Gastrocnemius medialis (tissue), 4 donors: ENCODE results near the gene ZNF3.

Source experiments
- CTCF ChIP-seq, 5 experiments: fragments of 450-650 bp in 3 of 5; fragments of 200-600 bp in 2 of 5; sonication (generic) in 2 of 5; IDR thresholded peaks in 4 of 5; conservative IDR thresholded peaks in 1 of 5; 1 replicate in 4 of 5; 2 replicates in 1 of 5; pipeline ENCODE4 v1.5.1; 2016 to 2019; ENCODE audit warnings: antibody characterized with exemption in 5 of 5, mild to moderate bottlenecking in 3 of 5, moderate library complexity in 3 of 5
- POLR2A ChIP-seq, 2 donors: fragments of 450-650 bp; IDR thresholded peaks; one replicate each; pipeline ENCODE4 v1.6.1; 2017; ENCODE audit warnings: antibody characterized with exemption in 2 of 2, mild to moderate bottlenecking in 2 of 2, moderate library complexity in 2 of 2

GRCh38 chr7:100081535-100082102, at the start of gene ZNF3:
- TF ChIP-seq CTCF (IDR thresholded peaks at IDR 0.05 in 4 of 5, conservative IDR thresholded peaks at IDR 0.05 in 1 of 5) = peak; percentile 93 to 98 (median 94)
- TF ChIP-seq POLR2A (IDR thresholded peaks at IDR 0.05) = peak; percentile 62 to 85
